Tibial nerve (tissue), 4 donors: ENCODE measurements around the gene TMEM255B. TPM values are rescaled to one million over a fixed set of nuclear protein-coding genes. Genes with fewer than 3 reads are reported as not detected.
"Not testable (repeated sequence)": the region's sequence is repeated elsewhere in the genome, so short reads cannot be mapped to it uniquely, and the experiment has no call there.

Source experiments
- DNase-seq, 2 donors: peaks; one replicate each; pipeline ENCODE4 v3.0.0-alpha.2; 2019; ENCODE audit warnings: low spot score in 2 of 2
- H3K27ac ChIP-seq, 4 donors: fragments of 200-600 bp; sonication (generic) in 3 of 4; one replicate each; pipeline ENCODE4 v1.5.1; 2017 to 2019; ENCODE audit warnings: mild to moderate bottlenecking in 1 of 4
- H3K27me3 ChIP-seq, 2 donors: fragments of 200-600 bp; sonication (generic) in 1 of 2; one replicate each; pipeline versions ENCODE4 v1.5.1 to v1.6.0; 2017 to 2019
- H3K36me3 ChIP-seq, 3 donors: fragments of 200-600 bp; sonication (generic); one replicate each; pipeline ENCODE4 v1.5.1; 2018 to 2019
- H3K4me1 ChIP-seq, 4 donors: fragments of 200-600 bp; sonication (generic) in 3 of 4; one replicate each; pipeline ENCODE4 v1.5.1; 2017 to 2019
- H3K4me3 ChIP-seq, 4 donors: fragments of 200-600 bp; sonication (generic) in 3 of 4; one replicate each; pipeline ENCODE4 v1.5.1; 2017 to 2019; ENCODE audit warnings: mild to moderate bottlenecking in 1 of 4, moderate library complexity in 1 of 4
- H3K9me3 ChIP-seq, 4 donors: fragments of 200-600 bp; sonication (generic) in 3 of 4; one replicate each; pipeline ENCODE4 v1.5.1; 2017 to 2019
- CTCF ChIP-seq, 5 experiments: fragments of 200-600 bp in 3 of 5; fragments of 450-650 bp in 2 of 5; sonication (generic) in 3 of 5; IDR thresholded peaks; one replicate each; pipeline ENCODE4 v1.5.1; 2016 to 2019; ENCODE audit warnings: antibody characterized with exemption in 5 of 5, mild to moderate bottlenecking in 3 of 5, moderate library complexity in 2 of 5
- EP300 ChIP-seq, 2 donors: sonication (generic); formaldehyde crosslinking; IDR thresholded peaks; one replicate each; pipeline ENCODE4 v1.6.1; 2017; ENCODE audit warnings: antibody characterized with exemption in 2 of 2, mild to moderate bottlenecking in 1 of 2
- POLR2A ChIP-seq, 2 donors: fragments of 450-650 bp; IDR thresholded peaks; one replicate each; pipeline ENCODE4 v1.6.1; 2017; ENCODE audit warnings: antibody characterized with exemption in 2 of 2, mild to moderate bottlenecking in 2 of 2, moderate library complexity in 2 of 2
- WGBS, 2 donors: methylation state at CpG; one replicate each; pipeline ENCODE4 v1.1.5; 2018; 5-methylcytosine and 5-hydroxymethylcytosine counted together
- total RNA-seq, 4 donors: library from RNA; depleted of rRNA; stranded (reverse); fragments of >200 nt; gene quantifications; one replicate each; pipeline ENCODE4 v1.1.0, GENCODE V29; 2016

The TMEM255B gene
- total RNA-seq, 4 donors from 2014 or later, result 3.3 to 21.6 (median 10.9) TPM

- H3K9me3 ChIP-seq, result no peaks in the 10 kb centered on the region
- DNase-seq, result no peak
- TF ChIP-seq EP300 (IDR thresholded peaks at IDR 0.05), result no peak
- TF ChIP-seq POLR2A (IDR thresholded peaks at IDR 0.05), result no peak
- no peak for TF ChIP-seq CTCF (IDR thresholded peaks at IDR 0.05)
- peaks cover 0 to 8% of the 10 kb centered on the region in 2 donors for H3K27me3 ChIP-seq
- WGBS, 2 donors, result 83 to 86% methylated on average over 18 to 24 of the region's 24 CpGs
- peaks cover 0 to 20% (median 0%) of the 10 kb centered on the region in 4 donors for H3K4me1 ChIP-seq
- no peak overlapping the region for H3K4me3 ChIP-seq
- H3K27ac ChIP-seq, result no peak overlapping the region
- no peaks in the 10 kb centered on the region for H3K36me3 ChIP-seq
Measured at GRCh38 chr13:113743366-113744195, 15.4 kb upstream of the TMEM255B start.

GRCh38 chr13:113744197-113745000 is 14.6 kb upstream of the TMEM255B start:
- H3K9me3 ChIP-seq, result no peaks in the 10 kb centered on the region
- H3K4me3 ChIP-seq, result no peak overlapping the region
- H3K27ac ChIP-seq, result no peak overlapping the region
- WGBS, 2 donors, result 84 to 91% methylated on average over 19 to 21 of the region's 21 CpGs
- TF ChIP-seq CTCF (IDR thresholded peaks at IDR 0.05) (no peak), EP300 (IDR thresholded peaks at IDR 0.05) (no peak)
- peaks cover 0 to 20% (median 0%) of the 10 kb centered on the region in 4 donors for H3K4me1 ChIP-seq
- H3K27me3 ChIP-seq, result peaks cover 0 to 8% of the 10 kb centered on the region in 2 donors
- no peaks in the 10 kb centered on the region for H3K36me3 ChIP-seq
- no peak for DNase-seq

- Histone ChIP-seq H3K27me3 (peaks cover 0 to 8% of the 10 kb centered on the region in 2 donors), H3K4me3 (no peak overlapping the region), H3K4me1 (peaks cover 0 to 20% (median 0%) of the 10 kb centered on the region in 4 donors), H3K27ac (no peak overlapping the region), H3K36me3 (no peaks in the 10 kb centered on the region), H3K9me3 (no peaks in the 10 kb centered on the region)
- no peak for DNase-seq
- 95 to 96% methylated on average over 9 of the region's 9 CpGs for WGBS, 2 donors
- no peak for TF ChIP-seq EP300 (IDR thresholded peaks at IDR 0.05)
- no peak for TF ChIP-seq POLR2A (IDR thresholded peaks at IDR 0.05)
- TF ChIP-seq CTCF (IDR thresholded peaks at IDR 0.05), result no peak
Measured at GRCh38 chr13:113745059-113745458, 14.0 kb upstream of the TMEM255B start.

- not testable (repeated sequence) for H3K9me3 ChIP-seq, DNase-seq, H3K4me3 ChIP-seq, H3K36me3 ChIP-seq, H3K27ac ChIP-seq, H3K27me3 ChIP-seq
- H3K4me1 ChIP-seq, result peaks cover 0 to 20% (median 0%) of the 10 kb centered on the region in 4 donors
- WGBS, 2 donors, result 89 to 90% methylated on average over 24 of the region's 24 CpGs
Measured at GRCh38 chr13:113745500-113746142, 13.4 kb upstream of the TMEM255B start.

GRCh38 chr13:113746143-113746525 is 12.9 kb upstream of the TMEM255B start:
- H3K36me3 ChIP-seq, result no peaks in the 10 kb centered on the region
- TF ChIP-seq EP300 (IDR thresholded peaks at IDR 0.05) (no peak), POLR2A (IDR thresholded peaks at IDR 0.05) (no peak)
- DNase-seq, result no peak
- H3K4me3 ChIP-seq, result no peak overlapping the region
- peaks cover 0 to 19% (median 0%) of the 10 kb centered on the region in 4 donors for H3K4me1 ChIP-seq
- H3K9me3 ChIP-seq, result no peaks in the 10 kb centered on the region
- H3K27ac ChIP-seq, result no peak overlapping the region
- H3K27me3 ChIP-seq, result peaks cover 0 to 2% of the 10 kb centered on the region in 2 donors
- 41 to 51% methylated on average over 5 of the region's 5 CpGs for WGBS, 2 donors
